Esophagus squamous epithelium (tissue), 5 donors: Measurements from ENCODE around the gene LPAR1. TPM values are rescaled to one million over a fixed set of nuclear protein-coding genes. Genes with fewer than 3 reads are reported as not detected.

Experiments used
- DNase-seq: peaks from one replicate; lab custom pipeline; 2025; lab: John Stamatoyannopoulos, UW
- H3K27ac ChIP-seq, 4 donors: fragments of 200-600 bp; sonication (generic); one replicate each; pipeline ENCODE4 v1.5.1; 2016 to 2019; ENCODE audit warnings: mild to moderate bottlenecking in 1 of 4
- H3K27me3 ChIP-seq, 4 donors: fragments of 200-600 bp; sonication (generic); 1 replicate in 3 of 4; 2 replicates in 1 of 4; pipeline versions ENCODE4 v1.5.1 to v1.6.0; 2017 to 2021; ENCODE audit warnings: antibody characterized with exemption in 1 of 4
- H3K36me3 ChIP-seq, 3 donors: fragments of 200-600 bp; sonication (generic); one replicate each; pipeline ENCODE4 v1.5.1; 2016 to 2019
- H3K4me1 ChIP-seq, 3 donors: fragments of 200-600 bp; sonication (generic); one replicate each; pipeline ENCODE4 v1.5.1; 2017 to 2019
- H3K4me3 ChIP-seq, 4 donors: fragments of 200-600 bp; sonication (generic); 1 replicate in 3 of 4; 2 replicates in 1 of 4; pipeline ENCODE4 v1.5.1; 2016 to 2019; ENCODE audit warnings: mild to moderate bottlenecking in 2 of 4, moderate library complexity in 1 of 4
- H3K9me3 ChIP-seq, 3 donors: fragments of 200-600 bp; sonication (generic); one replicate each; pipeline ENCODE4 v1.5.1; 2016 to 2019
- POLR2A ChIP-seq, 4 donors: fragments of 450-650 bp; IDR thresholded peaks; one replicate each; pipeline ENCODE4 v1.6.1; 2017; ENCODE audit warnings: antibody characterized with exemption in 4 of 4, mild to moderate bottlenecking in 4 of 4, moderate library complexity in 3 of 4
- WGBS, 2 donors: methylation state at CpG; one replicate each; pipeline ENCODE4 v1.1.5; 2018; 5-methylcytosine and 5-hydroxymethylcytosine counted together
- intact Hi-C: fragments of 100-400 bp; cut with DNase I; formaldehyde crosslinking; loops from one replicate; pipeline ENCODE4 v1.15.0; 2022
- total RNA-seq, 4 donors: library from RNA; depleted of rRNA; stranded (reverse); fragments of >200 nt; gene quantifications; one replicate each; pipeline ENCODE4 v1.1.0, GENCODE V29; 2016
- TF ChIP-seq, protein P1 (sequence below), 6 experiments: fragments of 450-650 bp in 4 of 6; fragments of 200-600 bp in 2 of 6; sonication (generic) in 2 of 6; IDR thresholded peaks; one replicate each; pipeline ENCODE4 v1.5.1; 2016 to 2019; ENCODE audit warnings: antibody characterized with exemption in 6 of 6, mild to moderate bottlenecking in 4 of 6, moderate library complexity in 4 of 6
- donor health status: DM: yes; HTN: yes; CAD: no.

The LPAR1 gene
- total RNA-seq, 4 donors from 2014 or later = 6.3 to 59.5 (median 14.1) TPM

DNA sequence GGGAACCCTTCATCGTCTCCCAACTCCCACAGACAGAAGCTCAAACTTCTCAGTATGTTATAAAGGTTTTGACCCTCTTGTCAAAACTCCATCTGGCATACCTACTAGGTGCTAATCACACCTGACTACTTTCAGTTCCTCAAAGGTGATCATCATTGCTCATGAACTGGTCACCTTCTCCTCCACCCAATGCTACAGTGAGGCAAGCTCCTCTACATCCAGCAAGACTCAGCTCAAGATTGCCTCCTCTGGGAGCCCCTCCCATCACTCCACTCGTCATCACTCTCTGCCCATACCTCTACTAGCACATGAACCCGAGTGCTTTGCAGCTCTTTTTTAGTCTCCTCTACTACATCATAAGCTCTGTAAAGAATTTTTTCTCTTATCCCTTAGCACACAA lies 102.4 kb downstream of the LPAR1 start:
- Histone ChIP-seq H3K27ac (peak overlapping the region in 3 of 4 donors; percentile 36 to 83 (median 60)), H3K4me3 (no peak overlapping the region), H3K27me3 (no peaks in the 10 kb centered on the region), H3K36me3 (peaks cover 0 to 2% (median 0%) of the 10 kb centered on the region in 3 donors), H3K4me1 (peaks cover 0 to 39% (median 9%) of the 10 kb centered on the region in 3 donors), H3K9me3 (no peaks in the 10 kb centered on the region)
- 59 to 69% methylated on average over 3 of the region's 3 CpGs for WGBS, 2 donors
- DNase-seq = no peak
- intact Hi-C loops = no loop called here
- TF ChIP-seq POLR2A (IDR thresholded peaks at IDR 0.05) = no peak
- TF ChIP-seq, protein P1, sequence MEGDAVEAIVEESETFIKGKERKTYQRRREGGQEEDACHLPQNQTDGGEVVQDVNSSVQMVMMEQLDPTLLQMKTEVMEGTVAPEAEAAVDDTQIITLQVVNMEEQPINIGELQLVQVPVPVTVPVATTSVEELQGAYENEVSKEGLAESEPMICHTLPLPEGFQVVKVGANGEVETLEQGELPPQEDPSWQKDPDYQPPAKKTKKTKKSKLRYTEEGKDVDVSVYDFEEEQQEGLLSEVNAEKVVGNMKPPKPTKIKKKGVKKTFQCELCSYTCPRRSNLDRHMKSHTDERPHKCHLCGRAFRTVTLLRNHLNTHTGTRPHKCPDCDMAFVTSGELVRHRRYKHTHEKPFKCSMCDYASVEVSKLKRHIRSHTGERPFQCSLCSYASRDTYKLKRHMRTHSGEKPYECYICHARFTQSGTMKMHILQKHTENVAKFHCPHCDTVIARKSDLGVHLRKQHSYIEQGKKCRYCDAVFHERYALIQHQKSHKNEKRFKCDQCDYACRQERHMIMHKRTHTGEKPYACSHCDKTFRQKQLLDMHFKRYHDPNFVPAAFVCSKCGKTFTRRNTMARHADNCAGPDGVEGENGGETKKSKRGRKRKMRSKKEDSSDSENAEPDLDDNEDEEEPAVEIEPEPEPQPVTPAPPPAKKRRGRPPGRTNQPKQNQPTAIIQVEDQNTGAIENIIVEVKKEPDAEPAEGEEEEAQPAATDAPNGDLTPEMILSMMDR (IDR thresholded peaks at IDR 0.05) = no peak

DNA sequence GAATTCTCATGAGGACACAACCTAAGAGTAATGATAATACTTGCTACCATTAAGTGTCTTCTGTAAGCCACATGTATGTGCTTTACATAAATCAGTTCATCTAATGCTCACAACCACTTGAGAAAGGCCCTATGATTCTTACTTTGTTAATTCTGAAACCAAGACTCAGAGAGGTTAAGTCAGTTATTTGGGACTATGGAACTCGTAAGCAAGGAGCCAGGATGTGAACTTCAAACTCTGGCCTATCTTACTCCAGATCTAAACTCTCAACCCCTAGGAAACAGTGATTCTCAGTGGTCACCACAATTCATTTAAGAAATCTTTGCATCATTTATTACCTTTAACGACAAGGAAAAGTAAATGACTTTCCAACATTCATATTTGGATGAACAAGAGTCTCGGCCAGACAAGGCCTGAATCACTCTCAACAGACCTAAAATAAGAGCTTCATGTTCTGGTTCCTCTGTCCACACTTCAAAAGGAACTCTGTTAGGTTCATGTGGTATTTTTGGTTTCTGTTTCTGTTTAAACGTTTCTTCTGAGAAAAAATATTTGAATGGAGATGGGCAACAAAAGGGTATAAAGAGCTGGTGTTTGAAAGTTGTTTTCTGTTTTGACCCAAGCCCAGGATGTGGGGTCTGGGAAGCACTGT lies 104.8 kb downstream of the LPAR1 start:
- Histone ChIP-seq H3K36me3 (no peaks in the 10 kb centered on the region), H3K27me3 (no peaks in the 10 kb centered on the region), H3K4me1 (peaks cover 0 to 29% (median 9%) of the 10 kb centered on the region in 3 donors), H3K4me3 (no peak overlapping the region), H3K27ac (peak overlapping the region in 2 of 4 donors; percentile 43 to 45), H3K9me3 (no peaks in the 10 kb centered on the region)
- no peak for TF ChIP-seq POLR2A (IDR thresholded peaks at IDR 0.05)
- TF ChIP-seq, protein P1 (IDR thresholded peaks at IDR 0.05) = no peak
- intact Hi-C loops = no loop called here
- no peak for DNase-seq
- 60 to 63% methylated on average over 4 of the region's 4 CpGs for WGBS, 2 donors

DNA sequence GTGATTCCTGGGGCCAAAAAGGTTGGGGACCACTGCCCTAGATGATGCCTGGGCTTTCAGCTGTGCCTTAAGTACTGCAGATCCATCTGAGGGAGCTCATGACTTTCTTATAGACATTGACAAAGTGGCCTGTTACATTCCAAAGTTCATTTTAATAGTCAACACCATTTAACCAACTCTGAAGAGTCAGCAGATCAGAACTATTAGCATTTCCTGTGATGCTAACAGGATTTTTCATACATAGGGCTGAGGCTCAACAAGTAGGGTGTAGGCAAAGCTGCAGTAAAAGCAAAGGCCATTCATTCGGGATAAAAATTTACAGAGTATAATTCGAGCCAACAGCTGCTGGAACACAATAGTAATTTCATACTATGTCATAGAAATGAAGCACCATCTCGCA lies 105.4 kb downstream of the LPAR1 start:
- H3K36me3 ChIP-seq = no peaks in the 10 kb centered on the region
- no peak for TF ChIP-seq POLR2A (IDR thresholded peaks at IDR 0.05)
- TF ChIP-seq, protein P1 (IDR thresholded peaks at IDR 0.05) = no peak
- WGBS, 2 donors = 77 to 86% methylated on average over 3 of the region's 3 CpGs
- H3K27ac ChIP-seq = peak overlapping the region in 1 of 4 donors; percentile 43
- H3K27me3 ChIP-seq = no peaks in the 10 kb centered on the region
- intact Hi-C loops = no loop called here
- no peak overlapping the region for H3K4me3 ChIP-seq
- peaks cover 0 to 23% (median 9%) of the 10 kb centered on the region in 3 donors for H3K4me1 ChIP-seq
- DNase-seq = no peak
- H3K9me3 ChIP-seq = no peaks in the 10 kb centered on the region

DNA sequence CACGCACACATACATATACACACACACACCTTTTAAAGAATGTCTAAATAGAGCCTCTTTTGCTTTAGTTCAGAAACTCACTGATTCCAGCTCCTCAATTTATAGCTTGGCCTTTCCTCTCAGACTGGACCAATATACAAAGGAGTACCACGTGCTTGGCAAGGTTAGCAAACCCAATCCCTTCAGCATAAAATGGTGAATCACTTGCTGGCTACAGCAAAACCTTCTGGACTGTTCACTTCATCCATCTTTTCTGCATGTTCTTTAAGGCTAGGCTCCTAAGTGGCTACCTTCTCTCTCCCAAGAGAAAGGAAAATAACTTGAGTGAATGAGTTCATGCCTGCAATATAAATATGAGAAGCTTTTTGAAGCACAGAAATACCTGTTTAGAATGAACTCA lies 109.7 kb downstream of the LPAR1 start:
- Histone ChIP-seq H3K27me3 (no peaks in the 10 kb centered on the region), H3K4me1 (no peaks in the 10 kb centered on the region), H3K27ac (no peak overlapping the region), H3K36me3 (no peaks in the 10 kb centered on the region), H3K4me3 (no peak overlapping the region), H3K9me3 (no peaks in the 10 kb centered on the region)
- intact Hi-C loops = no loop called here
- WGBS, 2 donors = 66 to 71% methylated on average over 2 of the region's 2 CpGs
- DNase-seq = no peak
- TF ChIP-seq, protein P1 (IDR thresholded peaks at IDR 0.05) = no peak
- no peak for TF ChIP-seq POLR2A (IDR thresholded peaks at IDR 0.05)

DNA sequence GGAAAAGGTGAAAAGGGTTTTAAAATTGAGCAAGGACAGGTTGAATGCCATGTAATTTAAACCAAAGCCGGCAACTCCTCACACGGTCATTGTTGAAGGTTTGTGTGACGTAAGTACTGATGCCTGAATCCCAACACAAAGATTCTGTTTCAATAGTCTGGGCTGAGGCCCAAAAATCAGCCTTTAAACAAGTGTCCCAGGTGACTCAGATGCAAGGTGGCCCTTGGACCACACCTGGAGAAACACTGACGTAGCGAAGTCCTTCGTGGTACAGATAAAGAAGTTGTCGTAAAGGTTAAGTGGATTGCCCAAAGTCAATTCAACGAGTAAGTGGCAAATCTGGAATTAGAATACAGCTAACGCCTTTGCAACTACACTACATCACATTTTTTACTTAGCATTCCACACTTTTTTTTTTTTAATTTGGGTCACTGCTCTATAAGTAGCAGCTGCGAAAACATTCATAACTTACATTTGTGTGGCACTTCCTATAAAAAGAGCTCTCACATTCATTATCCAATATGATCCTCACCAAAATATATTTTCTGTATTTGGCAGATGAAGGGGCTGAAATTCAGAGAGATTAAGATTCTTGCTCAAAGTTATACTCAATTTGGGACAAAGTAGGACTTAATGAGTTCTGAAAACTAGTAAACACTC lies 111.3 kb downstream of the LPAR1 start:
- no peak for TF ChIP-seq POLR2A (IDR thresholded peaks at IDR 0.05)
- TF ChIP-seq, protein P1 (IDR thresholded peaks at IDR 0.05) = no peak
- intact Hi-C loops = no loop called here
- H3K36me3 ChIP-seq = no peaks in the 10 kb centered on the region
- H3K27ac ChIP-seq = no peak overlapping the region
- no peak overlapping the region for H3K4me3 ChIP-seq
- WGBS, 2 donors = 84% methylated on average over 10 of the region's 10 CpGs
- H3K27me3 ChIP-seq = no peaks in the 10 kb centered on the region
- DNase-seq = no peak
- H3K9me3 ChIP-seq = no peaks in the 10 kb centered on the region
- H3K4me1 ChIP-seq = no peaks in the 10 kb centered on the region
